Thymus (tissue), 11 donors: ENCODE results near the gene RANBP3. TPM values are rescaled to one million over a fixed set of nuclear protein-coding genes. Genes with fewer than 3 reads are reported as not detected.
"Not testable (repeated sequence)": the region's sequence is repeated elsewhere in the genome, so short reads cannot be mapped to it uniquely, and the experiment has no call there.

Experiments used
- DNase-seq, 9 donors: peaks; one replicate each; pipeline ENCODE4 v3.0.0-alpha.2; 2013; ENCODE audit warnings: low spot score in 9 of 9, low read depth in 6 of 9, missing footprints in 1 of 9
- H3K27ac ChIP-seq, 2 donors: one replicate each; pipeline ENCODE4 v1.5.1; 2013; ENCODE audit warnings: control low read depth in 1 of 2, low read depth in 1 of 2, low read length in 1 of 2, mild to moderate bottlenecking in 1 of 2, moderate library complexity in 1 of 2
- H3K27me3 ChIP-seq, 2 donors: one replicate each; pipeline ENCODE4 v1.5.1; 2013; ENCODE audit warnings: low read length in 1 of 2; ENCODE audit not compliant: control insufficient read depth in 2 of 2, insufficient read depth in 1 of 2
- H3K36me3 ChIP-seq, 2 donors: one replicate each; pipeline ENCODE4 v1.5.1; 2013; ENCODE audit warnings: low read length in 1 of 2, mild to moderate bottlenecking in 1 of 2, moderate library complexity in 1 of 2; ENCODE audit not compliant: control insufficient read depth in 2 of 2, insufficient read depth in 2 of 2
- H3K4me1 ChIP-seq, 2 donors: one replicate each; pipeline ENCODE4 v1.5.1; 2013; ENCODE audit warnings: low read length in 2 of 2; ENCODE audit not compliant: control insufficient read depth in 2 of 2, insufficient read depth in 2 of 2
- H3K4me3 ChIP-seq, 2 donors: one replicate each; pipeline ENCODE4 v1.5.1; 2013; ENCODE audit warnings: low read length in 2 of 2, control low read depth in 1 of 2, mild to moderate bottlenecking in 1 of 2
- H3K9me3 ChIP-seq, 2 donors: one replicate each; pipeline ENCODE4 v1.5.1; 2013; ENCODE audit warnings: low read length in 1 of 2, mild to moderate bottlenecking in 1 of 2; ENCODE audit not compliant: control insufficient read depth in 2 of 2, insufficient read depth in 1 of 2
- WGBS: extraction: QIAGEN DNeasy Blood & Tissue Kit; methylation state at CpG from one replicate; pipeline ENCODE4 v1.1.7; 2013; 5-methylcytosine and 5-hydroxymethylcytosine counted together
- polyA plus RNA-seq: library from polyadenylated mRNA; stranded (reverse); fragments of 200-250 nt; gene quantifications from one replicate; pipeline ENCODE4 v1.2.3, GENCODE V29; 2013
- total RNA-seq: library from RNA; stranded (reverse); fragments of 120-200 nt; gene quantifications from one replicate; pipeline ENCODE4 v1.2.4, GENCODE V29; 2013
- donor health status: healthy.

The RANBP3 gene
- total and polyA plus RNA-seq, 2 donors: 36.7 to 39.0 TPM

DNA sequence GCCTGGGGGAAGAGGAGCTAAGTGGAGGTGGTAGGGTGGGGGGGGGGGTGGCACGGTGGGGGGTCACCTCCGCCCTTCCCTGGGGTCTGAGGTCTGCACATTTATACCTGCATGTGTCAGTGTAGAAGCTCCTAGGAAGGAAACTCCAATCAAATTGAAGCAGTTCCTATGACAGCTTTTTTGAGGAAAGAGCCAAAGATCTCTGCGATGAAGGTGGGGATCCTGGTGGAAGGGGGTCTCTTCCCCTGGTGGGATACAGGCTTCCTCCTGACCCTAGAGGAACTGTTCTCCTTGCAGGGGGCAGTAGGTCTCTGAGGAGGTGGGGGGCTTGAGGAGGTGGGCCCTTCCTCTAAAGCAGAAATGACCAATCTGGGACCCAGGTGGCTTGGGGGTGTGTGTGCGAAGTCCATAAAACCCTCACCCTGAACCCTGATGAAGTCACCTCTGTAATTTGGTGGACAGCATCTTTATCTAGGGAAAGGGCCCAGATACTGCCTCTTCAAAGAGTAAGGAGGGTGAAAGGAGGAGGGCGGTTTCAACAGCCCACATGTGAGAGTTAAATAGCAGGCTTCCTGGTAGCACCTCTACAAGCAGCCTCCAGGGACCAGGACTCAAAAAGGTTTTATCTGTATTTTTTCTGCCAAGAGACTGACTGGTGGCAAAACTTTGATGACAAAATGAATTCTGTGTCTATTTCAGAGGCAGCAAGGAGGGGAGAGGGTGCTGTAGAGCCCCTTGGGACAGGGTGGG, 12.9 kb downstream of the RANBP3 start:
- no peaks in the 10 kb centered on the region for H3K27me3 ChIP-seq
- H3K27ac ChIP-seq: peak overlapping the region in 1 of 2 donors; percentile 78
- peaks cover 26 to 38% of the 10 kb centered on the region in 2 donors for H3K36me3 ChIP-seq
- H3K4me3 ChIP-seq: no peak overlapping the region
- peak in 1 of 9 donors; percentile 59 for DNase-seq
- H3K9me3 ChIP-seq: peaks cover 0 to 5% of the 10 kb centered on the region in 2 donors
- 91% methylated on average over 5 of the region's 5 CpGs for WGBS
- H3K4me1 ChIP-seq: peaks cover 33 to 88% of the 10 kb centered on the region in 2 donors

DNA sequence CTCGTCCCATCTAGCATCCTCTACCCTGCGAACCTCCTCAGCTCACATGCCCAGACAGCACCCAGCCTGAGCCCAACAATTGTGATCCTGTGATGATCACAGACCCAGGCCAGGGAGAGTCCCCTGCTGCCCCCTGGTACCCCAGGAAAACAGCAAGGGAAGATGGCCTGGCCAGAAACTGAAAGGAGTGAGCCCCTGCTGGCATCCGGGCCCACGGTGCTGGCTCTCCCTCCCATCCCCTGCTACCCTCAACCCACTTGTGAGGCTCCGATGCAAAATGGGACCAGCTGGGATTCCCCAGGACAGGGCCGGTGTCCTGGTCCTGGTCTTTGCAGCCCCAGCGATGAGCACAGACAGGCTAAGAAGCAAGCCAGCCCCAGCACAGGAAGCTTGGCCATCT, 14.1 kb downstream of the RANBP3 start:
- H3K9me3 ChIP-seq: peaks cover 0 to 5% of the 10 kb centered on the region in 2 donors
- 98% methylated on average over 7 of the region's 7 CpGs for WGBS
- peak overlapping the region; percentile 6 to 97 for H3K27ac ChIP-seq
- H3K4me3 ChIP-seq: no peak overlapping the region
- H3K4me1 ChIP-seq: peaks cover 43 to 89% of the 10 kb centered on the region in 2 donors
- no peak for DNase-seq
- H3K36me3 ChIP-seq: peaks cover 24 to 27% of the 10 kb centered on the region in 2 donors
- H3K27me3 ChIP-seq: no peaks in the 10 kb centered on the region

DNA sequence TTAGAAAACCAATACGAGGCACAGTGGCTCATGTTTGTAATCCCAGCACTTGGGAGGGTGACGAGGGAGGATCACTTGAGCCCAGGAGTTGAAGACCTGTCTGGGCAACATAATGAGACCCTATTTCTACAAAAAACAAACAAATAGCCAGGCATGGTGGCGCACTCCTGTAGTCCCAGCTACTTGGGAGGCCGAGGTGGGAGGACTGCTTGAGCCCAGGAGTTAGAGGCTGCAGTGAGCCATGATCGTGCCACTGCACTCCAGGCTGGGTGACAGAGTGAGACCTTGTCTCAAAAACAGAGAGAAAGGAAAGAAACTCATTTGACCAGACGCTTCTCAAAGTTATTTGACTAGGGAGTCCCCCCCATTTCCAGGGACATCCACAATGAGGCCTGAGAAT, 14.7 kb downstream of the RANBP3 start:
- not testable (repeated sequence) for H3K27me3 ChIP-seq, DNase-seq, H3K4me3 ChIP-seq, H3K9me3 ChIP-seq
- 96% methylated on average over 6 of the region's 6 CpGs for WGBS
- Histone ChIP-seq H3K36me3 (peaks cover 26 to 27% of the 10 kb centered on the region in 2 donors), H3K4me1 (peaks cover 49 to 89% of the 10 kb centered on the region in 2 donors), H3K27ac (peak overlapping the region; percentile 21 to 97)

DNA sequence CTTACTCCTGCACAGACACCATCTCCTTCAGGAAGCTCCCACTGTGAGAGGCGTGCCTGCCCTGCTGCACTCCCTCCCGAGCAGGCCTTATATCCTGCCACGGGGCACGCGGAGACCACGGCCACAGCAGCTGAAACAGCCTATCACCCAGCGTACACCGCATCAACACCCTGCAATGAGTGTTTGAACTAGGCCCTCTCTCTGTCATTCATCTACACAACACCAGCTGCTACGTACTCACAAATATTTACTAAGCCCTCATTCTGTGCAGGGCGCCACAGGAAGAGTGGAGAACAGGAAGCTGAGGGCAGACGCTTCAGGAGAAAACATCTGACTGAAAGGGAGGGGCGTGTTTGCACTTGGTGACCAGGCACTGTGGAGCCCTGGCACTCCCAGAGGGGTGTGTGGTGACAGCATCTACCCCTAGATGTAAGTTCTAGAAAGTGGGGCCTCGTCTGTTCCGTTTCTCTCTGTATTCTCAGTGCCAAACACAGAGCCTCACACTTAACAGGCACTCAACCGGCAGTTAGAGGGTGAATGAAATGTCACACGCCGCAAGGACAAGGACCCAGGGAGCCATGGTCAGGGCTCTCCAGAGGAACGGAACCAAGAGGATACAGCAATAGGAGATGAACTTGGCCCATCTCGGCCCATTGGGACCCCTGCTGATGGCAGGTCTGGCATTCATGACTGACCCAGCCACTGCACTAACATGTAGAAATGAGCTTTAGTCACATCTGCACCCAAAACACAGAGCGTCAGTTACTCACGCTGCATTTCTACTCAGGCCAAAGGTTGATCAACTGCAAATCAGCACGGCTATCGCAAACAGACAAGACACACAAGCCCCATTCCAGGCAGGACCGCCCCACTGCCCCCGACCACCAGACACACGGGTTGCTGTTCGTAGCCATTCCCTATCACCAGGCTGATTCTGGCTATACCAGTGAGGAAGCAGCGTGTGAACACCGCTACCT, 15.7 kb downstream of the RANBP3 start:
- Histone ChIP-seq H3K36me3 (peaks cover 25 to 27% of the 10 kb centered on the region in 2 donors), H3K27me3 (no peaks in the 10 kb centered on the region), H3K27ac (peak overlapping the region; percentile 94 to 97), H3K9me3 (peaks cover 0 to 5% of the 10 kb centered on the region in 2 donors), H3K4me1 (peaks cover 48 to 87% of the 10 kb centered on the region in 2 donors), H3K4me3 (no peak overlapping the region)
- peak; percentile 69 to 94 (median 84) for DNase-seq
- 43% methylated on average over 29 of the region's 29 CpGs for WGBS

DNA sequence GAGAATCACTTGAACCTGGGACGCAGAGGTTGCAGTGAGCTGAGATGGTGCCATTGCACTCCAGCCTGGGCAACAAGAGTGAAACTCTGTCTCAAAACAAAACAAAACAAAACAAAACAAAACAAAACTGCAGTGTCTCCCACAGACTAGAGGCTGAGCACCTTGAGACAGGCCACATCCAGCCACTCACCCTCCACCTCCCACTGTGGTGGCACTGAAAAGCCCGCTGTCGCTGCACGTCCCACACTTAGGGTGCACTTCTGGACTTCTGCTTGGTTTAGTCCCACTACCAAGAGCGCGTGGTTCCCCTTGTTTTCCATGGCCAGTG, 16.3 kb downstream of the RANBP3 start:
- not testable (repeated sequence) for H3K9me3 ChIP-seq, H3K27me3 ChIP-seq, DNase-seq, H3K4me3 ChIP-seq
- Histone ChIP-seq H3K27ac (peak overlapping the region; percentile 94 to 97), H3K36me3 (peaks cover 25 to 26% of the 10 kb centered on the region in 2 donors), H3K4me1 (peaks cover 52 to 91% of the 10 kb centered on the region in 2 donors)
- 63% methylated on average over 6 of the region's 6 CpGs for WGBS

DNA sequence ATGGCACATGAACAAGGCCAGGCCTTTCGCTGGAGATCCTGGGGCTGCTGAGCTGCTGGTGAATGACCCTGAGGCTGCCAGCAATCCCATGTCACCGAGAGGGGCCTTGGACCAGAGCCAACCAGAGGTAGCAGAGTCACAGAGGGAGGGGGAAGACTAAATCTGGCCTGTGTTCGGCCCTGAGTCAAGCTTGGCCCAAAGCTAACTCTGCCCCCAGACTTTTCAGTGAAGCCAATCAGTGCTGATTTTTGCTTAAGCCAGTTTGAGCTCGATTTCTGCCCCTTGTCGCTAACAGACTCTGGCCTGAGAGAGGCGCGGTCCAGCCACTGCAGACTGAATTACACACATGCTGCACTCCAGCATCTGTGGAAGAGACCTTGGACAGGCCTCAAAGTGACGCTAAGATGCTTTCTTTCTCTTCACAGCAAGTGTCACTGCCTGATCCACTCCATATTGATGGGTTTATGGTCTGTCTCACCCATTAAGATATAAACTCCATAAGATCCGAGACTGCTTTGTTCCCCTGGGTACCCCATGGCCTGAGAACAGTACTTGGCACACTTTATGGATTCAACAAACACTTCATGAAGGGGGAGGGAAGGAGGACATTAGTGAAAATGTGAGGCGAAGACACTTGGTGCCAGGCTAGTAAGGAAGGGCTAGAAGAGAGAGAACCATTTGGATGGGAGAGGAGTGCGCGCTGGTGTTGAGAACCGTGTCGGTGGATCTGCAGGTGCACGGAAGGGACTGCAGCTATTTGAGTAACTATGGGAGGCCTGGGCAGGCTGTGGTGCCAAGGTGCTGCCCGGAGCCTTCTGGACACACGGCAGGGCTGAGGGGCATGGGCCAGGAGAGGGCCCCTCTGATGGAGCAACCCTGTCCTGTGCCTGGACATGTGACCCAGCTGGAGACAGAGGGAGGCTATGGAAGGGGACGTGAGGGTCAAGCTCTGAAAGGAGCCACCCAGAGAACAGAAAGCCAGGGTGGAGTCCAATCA, 17.6 kb downstream of the RANBP3 start:
- Histone ChIP-seq H3K4me1 (peaks cover 53 to 90% of the 10 kb centered on the region in 2 donors), H3K36me3 (peaks cover 18 to 20% of the 10 kb centered on the region in 2 donors), H3K27me3 (no peaks in the 10 kb centered on the region), H3K9me3 (peaks cover 0 to 5% of the 10 kb centered on the region in 2 donors), H3K27ac (peak overlapping the region; percentile 56 to 97), H3K4me3 (no peak overlapping the region)
- 94% methylated on average over 18 of the region's 18 CpGs for WGBS
- DNase-seq: no peak

DNA sequence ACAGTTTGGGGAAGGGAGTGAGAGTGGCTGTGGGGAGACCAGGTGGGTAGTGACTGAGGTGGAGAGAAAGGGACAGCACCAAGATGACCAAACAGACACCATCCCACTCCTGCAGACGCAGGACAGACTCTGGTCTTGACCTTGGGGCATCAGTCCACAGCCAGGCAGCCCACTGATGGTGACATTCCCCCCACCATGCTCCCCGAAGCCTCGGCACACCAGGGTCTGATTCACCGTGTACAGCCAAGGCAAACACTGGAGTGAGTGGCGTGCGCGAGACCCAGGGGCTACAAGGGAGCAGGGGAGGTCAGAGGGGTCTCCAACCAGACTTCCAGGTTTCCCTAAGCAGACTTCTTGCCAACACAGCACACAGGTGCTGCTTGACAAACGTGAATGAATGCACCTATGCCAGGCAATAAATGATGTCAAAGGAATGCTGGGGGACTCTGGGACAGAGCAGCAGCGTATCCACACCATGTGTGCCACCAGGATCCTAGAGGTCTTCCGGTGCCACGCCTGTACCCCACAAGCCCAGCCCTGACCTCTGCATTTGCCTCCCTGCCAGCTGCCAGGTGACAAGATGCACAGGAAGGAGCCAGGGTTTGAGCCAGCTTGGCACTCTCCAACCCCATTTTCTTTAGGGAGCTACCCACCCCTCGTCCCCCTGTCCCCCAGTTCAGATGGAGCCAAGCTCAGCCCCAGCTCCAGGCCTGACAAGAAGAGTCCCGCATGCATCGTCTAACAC, 18.5 kb downstream of the RANBP3 start:
- peaks cover 0 to 4% of the 10 kb centered on the region in 2 donors for H3K9me3 ChIP-seq
- 98% methylated on average over 14 of the region's 14 CpGs for WGBS
- H3K36me3 ChIP-seq: peaks cover 15 to 17% of the 10 kb centered on the region in 2 donors
- H3K4me1 ChIP-seq: peaks cover 57 to 86% of the 10 kb centered on the region in 2 donors
- no peak overlapping the region for H3K27ac ChIP-seq
- no peaks in the 10 kb centered on the region for H3K27me3 ChIP-seq
- no peak overlapping the region for H3K4me3 ChIP-seq
- no peak for DNase-seq

DNA sequence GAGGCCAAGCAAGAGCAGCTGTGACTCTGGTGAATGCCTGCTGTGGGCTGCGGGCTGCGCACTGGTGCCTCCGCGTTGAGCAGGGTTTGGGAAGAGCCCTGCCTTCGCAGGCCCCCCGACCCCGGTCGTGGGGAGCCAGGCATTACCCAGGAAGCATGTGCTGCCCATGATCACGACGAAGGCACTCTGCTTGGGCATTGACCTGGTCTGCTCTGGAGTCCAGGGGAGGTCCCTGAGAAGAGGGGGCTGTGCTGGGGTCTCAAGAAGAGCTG, 19.2 kb downstream of the RANBP3 start:
- no peak for DNase-seq
- Histone ChIP-seq H3K4me3 (no peak overlapping the region), H3K9me3 (no peaks in the 10 kb centered on the region), H3K27ac (peak overlapping the region in 1 of 2 donors; percentile 67), H3K27me3 (no peaks in the 10 kb centered on the region), H3K36me3 (peaks cover 12 to 15% of the 10 kb centered on the region in 2 donors), H3K4me1 (peaks cover 58 to 86% of the 10 kb centered on the region in 2 donors)
- 96% methylated on average over 10 of the region's 10 CpGs for WGBS
